MCF 10A (cell line): Measurements from ENCODE around the gene IMMP2L. TPM values are rescaled to one million over a fixed set of nuclear protein-coding genes. Genes with fewer than 3 reads are reported as not detected.

Experiments
- BruUV-seq: library from RNA; stranded (reverse); fragments of 400-500 nt; replicated peaks from 2 replicates; lab custom pipeline; 2021; lab: Mats Ljungman, UMichigan
- CTCF ChIA-PET: fragments of 300-600 bp; sonication (Branson Sonifier 250); formaldehyde crosslinking; extraction: SDS; loops from one replicate; lab custom pipeline; 2021; ENCODE audit warnings: antibody characterized with exemption, inconsistent platforms; lab: Yijun Ruan, JAX
- POLR2A ChIA-PET: fragments of 300-600, 350-650 bp; sonication (Branson Sonifier 250); formaldehyde crosslinking; extraction: SDS; loops from one replicate; lab custom pipeline; 2020; ENCODE audit warnings: antibody characterized with exemption, inconsistent platforms; lab: Yijun Ruan, JAX
- DNase-seq: peaks from one replicate; pipeline ENCODE4 v3.0.0-alpha.2; 2018; ENCODE audit not compliant: unreplicated experiment
- H3K27ac Mint-ChIP-seq: one replicate; pipeline ENCODE4 v1.8.0; 2022; ENCODE audit warnings: mild to moderate bottlenecking, low read depth, mixed read lengths; ENCODE audit not compliant: unreplicated experiment
- H3K27me3 Mint-ChIP-seq: one replicate; pipeline ENCODE4 v1.8.0; 2022; ENCODE audit warnings: mixed read lengths; ENCODE audit not compliant: insufficient read depth, unreplicated experiment
- H3K36me3 Mint-ChIP-seq: one replicate; pipeline ENCODE4 v1.8.0; 2022; ENCODE audit warnings: mild to moderate bottlenecking, moderate library complexity, mixed read lengths; ENCODE audit not compliant: insufficient read depth, unreplicated experiment
- H3K4me1 Mint-ChIP-seq: one replicate; pipeline ENCODE4 v1.8.0; 2022; ENCODE audit warnings: mixed read lengths; ENCODE audit not compliant: insufficient read depth, unreplicated experiment
- H3K4me3 Mint-ChIP-seq: one replicate; pipeline ENCODE4 v1.8.0; 2022; ENCODE audit warnings: mild to moderate bottlenecking, moderate library complexity, mixed read lengths; ENCODE audit not compliant: unreplicated experiment
- H3K9me3 Mint-ChIP-seq: one replicate; pipeline ENCODE4 v1.8.0; 2022; ENCODE audit warnings: mixed read lengths; ENCODE audit not compliant: unreplicated experiment
- intact Hi-C: fragments of 100-400 bp; cut with micrococcal nuclease; formaldehyde crosslinking; loops from 2 replicates; pipeline ENCODE4 v1.14.1; 2022
- total RNA-seq: library from RNA; stranded (reverse); gene quantifications from 2 replicates; pipeline ENCODE4 v1.2.3, GENCODE V29; 2022
- TF ChIP-seq, protein P1 (sequence below): fragments of 200-600 bp; IDR thresholded peaks from one replicate; pipeline ENCODE4 v1.8.0; 2022; ENCODE audit warnings: antibody characterized with exemption, mild to moderate bottlenecking; ENCODE audit not compliant: unreplicated experiment

IMMP2L gene
- total RNA-seq, 1 experiment from 2014 or later, result 23.7 TPM

GRCh38 chr7:110750931-110751605 is 811.2 kb downstream of the IMMP2L start:
- Mint-ChIP-seq H3K4me1 (no peaks in the 10 kb centered on the region), H3K27ac (no peak overlapping the region), H3K9me3 (peaks cover 21% of the 10 kb centered on the region), H3K36me3 (no peaks in the 10 kb centered on the region), H3K27me3 (no peaks in the 10 kb centered on the region), H3K4me3 (no peak overlapping the region)
- POLR2A ChIA-PET, result no interaction called here
- no peak for DNase-seq
- BruUV-seq, result no TSS peak
- TF ChIP-seq, protein P1, sequence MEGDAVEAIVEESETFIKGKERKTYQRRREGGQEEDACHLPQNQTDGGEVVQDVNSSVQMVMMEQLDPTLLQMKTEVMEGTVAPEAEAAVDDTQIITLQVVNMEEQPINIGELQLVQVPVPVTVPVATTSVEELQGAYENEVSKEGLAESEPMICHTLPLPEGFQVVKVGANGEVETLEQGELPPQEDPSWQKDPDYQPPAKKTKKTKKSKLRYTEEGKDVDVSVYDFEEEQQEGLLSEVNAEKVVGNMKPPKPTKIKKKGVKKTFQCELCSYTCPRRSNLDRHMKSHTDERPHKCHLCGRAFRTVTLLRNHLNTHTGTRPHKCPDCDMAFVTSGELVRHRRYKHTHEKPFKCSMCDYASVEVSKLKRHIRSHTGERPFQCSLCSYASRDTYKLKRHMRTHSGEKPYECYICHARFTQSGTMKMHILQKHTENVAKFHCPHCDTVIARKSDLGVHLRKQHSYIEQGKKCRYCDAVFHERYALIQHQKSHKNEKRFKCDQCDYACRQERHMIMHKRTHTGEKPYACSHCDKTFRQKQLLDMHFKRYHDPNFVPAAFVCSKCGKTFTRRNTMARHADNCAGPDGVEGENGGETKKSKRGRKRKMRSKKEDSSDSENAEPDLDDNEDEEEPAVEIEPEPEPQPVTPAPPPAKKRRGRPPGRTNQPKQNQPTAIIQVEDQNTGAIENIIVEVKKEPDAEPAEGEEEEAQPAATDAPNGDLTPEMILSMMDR, result no peak
- CTCF ChIA-PET, result interaction anchor here (0.7 kb wide), 1 partner anchor 788 kb away, joined by 3 read pairs; no protein-coding TSS in a partner anchor
- intact Hi-C loops, result no loop called here

- H3K4me1 Mint-ChIP-seq, result no peaks in the 10 kb centered on the region
- POLR2A ChIA-PET, result no interaction called here
- H3K4me3 Mint-ChIP-seq, result no peak overlapping the region
- no peak overlapping the region for H3K27ac Mint-ChIP-seq
- no peaks in the 10 kb centered on the region for H3K9me3 Mint-ChIP-seq
- H3K36me3 Mint-ChIP-seq, result no peaks in the 10 kb centered on the region
- DNase-seq, result no peak
- H3K27me3 Mint-ChIP-seq, result no peaks in the 10 kb centered on the region
- no TSS peak for BruUV-seq
- TF ChIP-seq, protein P1, result no peak
- CTCF ChIA-PET, result interaction anchor here (0.6 to 2.1 kb wide), 4 partner anchors 12 to 295 kb away, joined by 3 to 7 read pairs (median 3); no protein-coding TSS in a partner anchor
- intact Hi-C loops, result no loop called here
Measured at GRCh38 chr7:110733221-110733620, 829.1 kb downstream of the IMMP2L start.

- intact Hi-C loops, result no loop called here
- H3K9me3 Mint-ChIP-seq, result no peaks in the 10 kb centered on the region
- no peaks in the 10 kb centered on the region for H3K4me1 Mint-ChIP-seq
- H3K4me3 Mint-ChIP-seq, result no peak overlapping the region
- BruUV-seq, result no TSS peak
- no peaks in the 10 kb centered on the region for H3K36me3 Mint-ChIP-seq
- H3K27me3 Mint-ChIP-seq, result no peaks in the 10 kb centered on the region
- TF ChIP-seq, protein P1, result no peak
- no peak for DNase-seq
- POLR2A ChIA-PET, result interaction anchor here (0.6 kb wide), 1 partner anchor 272 kb away, joined by 3 read pairs; no protein-coding TSS in a partner anchor
- CTCF ChIA-PET, result no interaction called here
- H3K27ac Mint-ChIP-seq, result no peak overlapping the region
Measured at GRCh38 chr7:110724811-110725210, 837.5 kb downstream of the IMMP2L start.

DNA sequence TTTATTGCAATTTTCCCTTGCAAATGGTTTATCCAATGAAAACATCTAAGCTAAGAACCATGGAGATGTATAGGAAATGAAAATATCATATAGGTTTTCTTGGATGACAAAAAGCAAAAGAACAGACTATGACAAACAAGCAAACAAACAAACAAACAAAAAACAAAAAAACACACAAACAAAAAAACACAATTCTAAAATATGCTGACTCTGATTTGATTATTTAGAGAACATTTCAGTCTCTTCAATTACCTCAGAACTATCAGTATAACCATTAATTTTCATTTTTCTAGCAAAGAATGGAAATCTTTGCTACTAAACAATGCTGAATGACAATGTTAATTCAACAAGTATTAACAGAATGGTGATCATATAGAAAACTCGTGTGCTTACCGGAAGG is 840.9 kb downstream of the IMMP2L start:
- POLR2A ChIA-PET, result no interaction called here
- CTCF ChIA-PET, result interaction anchor here (1.1 to 1.4 kb wide), 2 partner anchors 10 to 12 kb away, joined by 3 to 7 read pairs; no protein-coding TSS in a partner anchor
- Mint-ChIP-seq H3K4me1 (no peaks in the 10 kb centered on the region), H3K36me3 (no peaks in the 10 kb centered on the region), H3K27ac (no peak overlapping the region), H3K9me3 (no peaks in the 10 kb centered on the region), H3K4me3 (no peak overlapping the region), H3K27me3 (no peaks in the 10 kb centered on the region)
- TF ChIP-seq, protein P1, result no peak
- intact Hi-C loops, result no loop called here
- no peak for DNase-seq
- BruUV-seq, result no TSS peak
